NT2/D1 (cell line): ENCODE measurements around the gene HRH2.

Experiments
- DNase-seq: peaks from one replicate; pipeline ENCODE4 v3.0.0-alpha.2; 2011; ENCODE audit warnings: low read depth, low spot score
- H3K27me3 ChIP-seq: 2 replicates; pipeline ENCODE4 v1.6.0; 2011; ENCODE audit warnings: mild to moderate bottlenecking; ENCODE audit not compliant: insufficient read length, insufficient read depth
- H3K36me3 ChIP-seq: 2 replicates; pipeline ENCODE4 v1.6.1; 2011; ENCODE audit warnings: mild to moderate bottlenecking, low read length, mixed read lengths; ENCODE audit not compliant: insufficient read depth, insufficient read length
- H3K4me1 ChIP-seq: 2 replicates; pipeline ENCODE4 v1.5.1; 2011; ENCODE audit not compliant: insufficient read depth, insufficient read length
- H3K4me3 ChIP-seq: 2 replicates; pipeline ENCODE4 v1.5.1; 2011; ENCODE audit warnings: low read depth; ENCODE audit not compliant: insufficient read length
- H3K9ac ChIP-seq: 2 replicates; pipeline ENCODE4 v1.6.0; 2011; ENCODE audit warnings: low read depth; ENCODE audit not compliant: insufficient read length
- H3K9me3 ChIP-seq: 2 replicates; pipeline ENCODE4 v1.5.1; 2011; ENCODE audit warnings: mild to moderate bottlenecking, low read length; ENCODE audit not compliant: insufficient read depth
- SUZ12 ChIP-seq: IDR thresholded peaks from 2 replicates; pipeline ENCODE4 v1.6.1; 2011; ENCODE audit not compliant: insufficient read length, insufficient read depth; ENCODE audit errors: extremely low read depth
- YY1 ChIP-seq: IDR thresholded peaks from 2 replicates; pipeline ENCODE4 v1.6.1; 2011; ENCODE audit not compliant: insufficient read length, insufficient read depth
- ZNF274 ChIP-seq: IDR thresholded peaks from 2 replicates; pipeline ENCODE4 v1.6.1; 2011; ENCODE audit warnings: mild to moderate bottlenecking, low read depth, low read length

The HRH2 gene

GRCh38 chr5:175728885-175729828 lies 71.3 kb downstream of the HRH2 start:
- Histone ChIP-seq H3K9ac (peak overlapping the region; percentile 50), H3K4me3 (no peak overlapping the region), H3K36me3 (no peaks in the 10 kb centered on the region), H3K9me3 (peaks cover 11% of the 10 kb centered on the region; the same call in 1 of the 2 replicates), H3K4me1 (no peaks in the 10 kb centered on the region), H3K27me3 (no peaks in the 10 kb centered on the region)
- DNase-seq = no peak
- TF ChIP-seq SUZ12 (no peak), YY1 (no peak), ZNF274 (no peak)

- peak; percentile 92 for DNase-seq
- Histone ChIP-seq H3K9ac (peak overlapping the region; percentile 50), H3K27me3 (no peaks in the 10 kb centered on the region), H3K36me3 (no peaks in the 10 kb centered on the region), H3K9me3 (peaks cover 11% of the 10 kb centered on the region; the same call in 1 of the 2 replicates), H3K4me3 (no peak overlapping the region), H3K4me1 (no peaks in the 10 kb centered on the region)
- TF ChIP-seq YY1 = no peak
- TF ChIP-seq SUZ12 = no peak
These were observed 72.0 kb downstream of the HRH2 start for GRCh38 chr5:175729829-175730277.

- Histone ChIP-seq H3K9me3 (peaks cover 11% of the 10 kb centered on the region; the same call in 1 of the 2 replicates), H3K36me3 (no peaks in the 10 kb centered on the region), H3K27me3 (no peaks in the 10 kb centered on the region), H3K4me1 (no peaks in the 10 kb centered on the region), H3K4me3 (no peak overlapping the region), H3K9ac (no peak overlapping the region)
- TF ChIP-seq YY1 (no peak), ZNF274 (no peak), SUZ12 (no peak)
- DNase-seq = no peak
These were observed 73.3 kb downstream of the HRH2 start for GRCh38 chr5:175731172-175731571.

- no peak for DNase-seq
- Histone ChIP-seq H3K36me3 (no peaks in the 10 kb centered on the region), H3K27me3 (no peaks in the 10 kb centered on the region), H3K4me1 (no peaks in the 10 kb centered on the region), H3K9ac (no peak overlapping the region), H3K9me3 (peaks cover 10% of the 10 kb centered on the region; the same call in 1 of the 2 replicates), H3K4me3 (no peak overlapping the region)
- TF ChIP-seq SUZ12 (no peak), YY1 (no peak), ZNF274 (no peak)
These were observed 74.0 kb downstream of the HRH2 start for GRCh38 chr5:175731756-175732465.

- Histone ChIP-seq H3K4me3 (no peak overlapping the region), H3K9ac (no peak overlapping the region), H3K36me3 (no peaks in the 10 kb centered on the region), H3K9me3 (peaks cover 4% of the 10 kb centered on the region; the same call in 1 of the 2 replicates), H3K27me3 (no peaks in the 10 kb centered on the region), H3K4me1 (no peaks in the 10 kb centered on the region)
- no peak for TF ChIP-seq SUZ12
- TF ChIP-seq YY1 = no peak
- no peak for TF ChIP-seq ZNF274
- DNase-seq = no peak
These were observed 75.1 kb downstream of the HRH2 start for GRCh38 chr5:175733017-175733416.

- Histone ChIP-seq H3K27me3 (no peaks in the 10 kb centered on the region), H3K9ac (no peak overlapping the region)
These were observed 76.1 kb downstream of the HRH2 start for GRCh38 chr5:175734016-175734415.

GRCh38 chr5:175734501-175734900 lies 76.6 kb downstream of the HRH2 start:
- Histone ChIP-seq H3K36me3 (no peaks in the 10 kb centered on the region), H3K27me3 (no peaks in the 10 kb centered on the region), H3K4me3 (no peak overlapping the region), H3K4me1 (no peaks in the 10 kb centered on the region), H3K9ac (no peak overlapping the region), H3K9me3 (peaks cover 4% of the 10 kb centered on the region; the same call in 1 of the 2 replicates)
- DNase-seq = no peak
- TF ChIP-seq YY1 = no peak

More at GRCh38 chr5:175734016-175734415, 76.1 kb downstream of the HRH2 start:
- no peak for TF ChIP-seq ZNF274
- TF ChIP-seq SUZ12 = no peak
- no peak for TF ChIP-seq YY1
- H3K4me1 ChIP-seq = no peaks in the 10 kb centered on the region
- H3K9me3 ChIP-seq = peaks cover 4% of the 10 kb centered on the region; the same call in 1 of the 2 replicates
- H3K36me3 ChIP-seq = no peaks in the 10 kb centered on the region
- DNase-seq = no peak
- no peak overlapping the region for H3K4me3 ChIP-seq
